ENCODE data around the gene CFTR. TPM values are rescaled to one million over a fixed set of nuclear protein-coding genes. Genes with fewer than 3 reads are reported as not detected.

CFTR gene
- total and polyA plus RNA-seq, 9 of the 15 experiments (the other 6 are each of a cell fraction or from before 2014, with no cell fraction given), result 0.20 TPM; not detected in 8

DNA sequence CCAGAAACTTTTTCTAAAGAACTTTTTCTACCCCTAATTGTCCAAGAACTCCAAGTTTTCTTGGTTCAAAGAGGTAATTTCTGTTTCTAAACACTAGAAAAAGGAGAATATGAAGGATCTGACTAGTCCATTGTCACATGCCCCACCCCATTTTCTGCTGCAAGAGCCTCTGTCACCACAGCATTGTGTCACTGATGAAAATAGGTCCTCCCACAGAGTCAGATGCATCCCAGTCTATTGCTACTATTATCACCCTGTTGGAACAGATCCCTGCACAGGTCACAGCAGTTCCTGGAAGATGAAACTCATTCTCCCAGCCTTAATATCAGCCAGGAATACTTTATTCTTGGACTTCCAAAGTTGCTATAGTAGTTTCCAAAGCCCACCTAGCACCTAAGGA lies 7.5 kb upstream of the CFTR start:
- Histone ChIP-seq H3K27me3 (ENCODE audit: control insufficient read depth in 2 of 2, insufficient read depth in 2 of 2, low read length in 2 of 2) (no peaks in the 10 kb centered on the region), H3K27ac (ENCODE audit: extremely low read depth, low read depth, low read length) (no peak overlapping the region), H3K4me1 (replicated peaks in 1 of 2; ENCODE audit: control insufficient read depth in 2 of 2, insufficient read depth in 2 of 2, low read length in 2 of 2) (no peaks in the 10 kb centered on the region), H3K9me1 (ENCODE audit: control insufficient read depth, insufficient read depth, low read length) (no peaks in the 10 kb centered on the region), H3K9ac (ENCODE audit: insufficient read depth in 1 of 2, low read depth in 2 of 2, low read length in 2 of 2) (no peak overlapping the region), H3K4me3 (no peak overlapping the region), H3K36me3 (ENCODE audit: control insufficient read depth, insufficient read depth, low read length) (no peaks in the 10 kb centered on the region), H2AFZ (ENCODE audit: low read depth, low read length) (no peak overlapping the region), H4K20me1 (replicated peaks; ENCODE audit: control insufficient read depth, insufficient read depth, low read length) (no peaks in the 10 kb centered on the region), H3K4me2 (ENCODE audit: insufficient read depth, low read length) (no peak overlapping the region), H3K79me2 (ENCODE audit: control insufficient read depth, insufficient read depth, low read length) (no peaks in the 10 kb centered on the region), H3K9me3 (replicated peaks; ENCODE audit: control insufficient read depth, insufficient read depth, low read depth, low read length) (no peaks in the 10 kb centered on the region)
- ChIA-PET POLR2A (no interaction called here), CTCF (ENCODE audit: low intra/inter-chr PET ratio) (no interaction called here)
- TF ChIP-seq MAFG (tag; conservative IDR thresholded peaks at IDR 0.05) (no peak), BDP1 (IDR thresholded peaks at IDR 0.05; ENCODE audit: insufficient read depth, insufficient read length) (no peak), ELF2 (CRISPR knock-in tag; IDR thresholded peaks at IDR 0.05) (no peak), KDM1A (IDR thresholded peaks at IDR 0.05) (no peak), SRSF1 (IDR thresholded peaks at IDR 0.05; ENCODE audit: low read depth, low read length) (no peak), ZNF445 (CRISPR knock-in tag; IDR thresholded peaks at IDR 0.05; ENCODE audit: low read depth) (no peak), ZFP1 (CRISPR knock-in tag; IDR thresholded peaks at IDR 0.05) (no peak), BRCA1 (IDR thresholded peaks at IDR 0.05) (no peak), BRCA1 (CRISPR knock-in tag; IDR thresholded peaks at IDR 0.05) (no peak), TRIM28 (IDR thresholded peaks at IDR 0.05) (no peak), ILK (tag; IDR thresholded peaks at IDR 0.05; ENCODE audit: borderline replicate concordance, low read depth) (no peak), FOXM1 (IDR thresholded peaks at IDR 0.05; ENCODE audit: low read depth) (no peak), FOXM1 (CRISPR knock-in tag; IDR thresholded peaks at IDR 0.05; ENCODE audit: low read depth) (no peak), ZFPM2 (CRISPR knock-in tag; IDR thresholded peaks at IDR 0.05) (no peak), EZH2 (IDR thresholded peaks at IDR 0.05; ENCODE audit: borderline replicate concordance, low read depth, low read length) (no peak), STAT6 (CRISPR knock-in tag; IDR thresholded peaks at IDR 0.05) (no peak), SP1 (CRISPR knock-in tag; IDR thresholded peaks at IDR 0.05) (no peak), EP400 (IDR thresholded peaks at IDR 0.05) (no peak), ZC3H11A (IDR thresholded peaks at IDR 0.05; ENCODE audit: low read depth, low read length) (no peak), GABPA (tag; conservative IDR thresholded peaks at IDR 0.05; ENCODE audit: low read depth) (no peak), RHOXF2B (CRISPR knock-in tag; conservative IDR thresholded peaks at IDR 0.05) (no peak)
- TF ChIP-seq, protein P1, sequence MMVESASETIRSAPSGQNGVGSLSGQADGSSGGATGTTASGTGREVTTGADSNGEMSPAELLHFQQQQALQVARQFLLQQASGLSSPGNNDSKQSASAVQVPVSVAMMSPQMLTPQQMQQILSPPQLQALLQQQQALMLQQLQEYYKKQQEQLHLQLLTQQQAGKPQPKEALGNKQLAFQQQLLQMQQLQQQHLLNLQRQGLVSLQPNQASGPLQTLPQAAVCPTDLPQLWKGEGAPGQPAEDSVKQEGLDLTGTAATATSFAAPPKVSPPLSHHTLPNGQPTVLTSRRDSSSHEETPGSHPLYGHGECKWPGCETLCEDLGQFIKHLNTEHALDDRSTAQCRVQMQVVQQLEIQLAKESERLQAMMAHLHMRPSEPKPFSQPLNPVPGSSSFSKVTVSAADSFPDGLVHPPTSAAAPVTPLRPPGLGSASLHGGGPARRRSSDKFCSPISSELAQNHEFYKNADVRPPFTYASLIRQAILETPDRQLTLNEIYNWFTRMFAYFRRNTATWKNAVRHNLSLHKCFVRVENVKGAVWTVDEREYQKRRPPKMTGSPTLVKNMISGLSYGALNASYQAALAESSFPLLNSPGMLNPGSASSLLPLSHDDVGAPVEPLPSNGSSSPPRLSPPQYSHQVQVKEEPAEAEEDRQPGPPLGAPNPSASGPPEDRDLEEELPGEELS (CRISPR knock-in tag; IDR thresholded peaks at IDR 0.05; ENCODE audit: borderline replicate concordance), result no peak
- intact Hi-C loops (cut with micrococcal nuclease) (no loop called here), in situ Hi-C loops (cut with MboI) (no loop called here)
- DNase-seq (ENCODE audit: extremely low read depth in 1 of 4, low spot score in 3 of 4), result no peak
- BruUV-seq (replicated peaks), result no TSS peak
- ATAC-seq, result no peak
- no peak for FAIRE-seq
